GM19351 (cell line): ENCODE measurements around the gene SLC40A1.

ENCODE experiments used
- ATAC-seq: cut with Tn5 transposase; IDR thresholded peaks from one replicate; pipeline ENCODE4 v1.9.1; 2021; ENCODE audit warnings: mild to moderate bottlenecking, moderate library complexity; ENCODE audit not compliant: unreplicated experiment

The SLC40A1 gene

DNA sequence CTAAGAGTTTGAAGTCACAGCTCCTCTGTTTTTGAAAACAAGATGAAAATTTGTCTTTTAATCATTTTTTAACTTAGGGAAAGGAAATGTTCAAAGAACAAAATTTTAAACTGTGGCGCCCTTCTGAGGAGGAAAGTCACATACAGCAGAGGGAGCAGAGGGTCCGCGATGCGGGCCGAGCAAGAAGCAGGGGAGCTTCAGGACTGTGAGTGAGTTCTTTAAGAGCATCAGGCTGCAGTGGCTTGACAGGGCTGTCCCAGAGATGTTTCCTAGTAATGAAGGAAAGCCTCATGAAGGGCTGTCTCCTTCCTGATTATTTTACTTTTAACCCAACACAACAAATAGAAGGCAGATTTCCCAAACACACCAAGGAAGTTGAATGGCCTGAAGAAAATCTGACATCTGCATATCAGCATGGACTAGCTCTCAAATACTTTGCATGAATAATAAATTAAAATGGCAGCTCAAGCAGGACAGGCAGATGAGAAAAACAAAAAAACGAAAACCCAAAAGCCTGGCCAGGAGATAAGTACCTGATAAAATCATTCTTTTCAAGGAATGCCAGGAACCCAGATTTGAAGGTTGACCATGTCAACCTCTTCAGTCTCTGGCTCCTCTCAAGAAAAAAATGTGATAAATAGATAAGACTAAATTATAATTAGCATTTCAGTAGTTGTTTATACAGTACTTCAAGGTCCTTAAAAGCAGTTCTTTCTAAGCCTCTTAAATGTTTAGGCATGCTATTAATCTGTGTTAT is 60.8 kb downstream of the SLC40A1 start:
- no peak for ATAC-seq

DNA sequence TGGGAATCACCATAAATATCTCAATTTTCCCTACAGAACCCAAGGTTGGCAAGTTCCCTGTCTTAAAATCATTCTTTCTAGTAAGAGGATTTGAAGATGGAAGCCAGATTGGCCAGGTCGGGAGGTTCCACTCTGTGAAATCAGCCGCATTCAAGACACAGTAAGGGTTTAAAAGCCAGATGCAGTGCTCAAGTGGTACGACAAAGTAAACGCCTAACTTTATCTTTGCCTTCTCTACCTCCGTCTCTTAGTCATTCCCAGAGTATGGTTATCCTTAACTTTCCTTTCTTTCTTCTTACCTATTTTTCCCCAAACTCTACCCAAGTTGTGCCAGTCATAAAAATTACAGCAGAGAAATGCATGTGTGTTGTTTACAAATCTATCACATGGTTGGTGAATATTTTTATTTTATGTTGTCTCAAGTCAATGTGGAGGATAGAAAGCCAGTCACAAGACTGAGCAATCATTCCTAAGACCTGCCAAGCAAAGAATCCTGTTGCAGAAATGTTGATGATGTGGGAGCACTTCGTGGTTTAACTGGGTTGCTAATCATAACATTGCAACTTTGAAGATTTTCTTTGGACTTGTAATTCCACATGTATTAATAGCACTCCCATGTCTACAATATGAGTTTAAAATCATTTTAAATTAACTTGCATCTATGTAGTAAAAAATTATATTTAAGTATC is 62.6 kb downstream of the SLC40A1 start:
- no peak for ATAC-seq

- no peak for ATAC-seq
These were observed 64.0 kb downstream of the SLC40A1 start for GRCh38 chr2:189516546-189516945.

- ATAC-seq = no peak
These were observed 65.3 kb downstream of the SLC40A1 start for GRCh38 chr2:189515264-189515663.

DNA sequence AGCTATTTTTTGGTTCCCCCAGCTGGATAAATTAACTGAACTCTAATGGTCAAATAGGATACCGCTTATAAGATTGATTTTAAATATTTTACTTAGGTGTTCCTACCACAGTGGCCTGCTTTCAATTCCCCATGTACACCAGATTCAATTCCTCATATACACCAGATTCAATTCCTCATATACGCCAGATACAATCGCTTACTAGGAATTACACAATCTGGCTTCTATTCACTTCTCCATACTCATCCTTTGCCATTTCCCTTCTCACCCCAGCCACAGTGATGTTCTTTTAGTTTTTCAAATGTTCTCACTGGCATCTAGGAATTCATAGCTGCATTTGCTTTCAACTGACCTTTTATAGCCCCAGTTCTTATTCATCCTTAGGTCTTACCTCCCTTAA is 66.5 kb downstream of the SLC40A1 start:
- no peak for ATAC-seq

DNA sequence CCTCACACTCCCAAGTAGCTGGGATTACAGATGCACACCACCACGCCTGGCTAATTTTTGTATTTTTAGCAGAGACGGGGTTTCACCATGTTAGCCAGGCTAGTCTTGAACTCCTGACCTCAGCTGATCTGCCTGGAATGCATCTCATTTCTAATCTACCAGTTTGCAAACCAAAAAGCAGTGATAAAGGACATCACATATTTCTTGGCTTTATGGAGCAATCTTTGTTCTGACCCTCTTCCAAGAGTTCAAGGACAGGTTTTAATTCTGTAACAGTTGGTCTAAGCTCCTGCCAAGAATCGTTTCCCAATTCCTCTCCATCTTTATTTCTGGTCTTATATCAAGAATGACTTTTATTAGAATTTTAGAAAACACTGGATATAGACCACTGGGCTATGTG is 67.7 kb downstream of the SLC40A1 start:
- ATAC-seq = no peak

- ATAC-seq = no peak
These were observed 68.6 kb downstream of the SLC40A1 start for GRCh38 chr2:189511960-189512319.

DNA sequence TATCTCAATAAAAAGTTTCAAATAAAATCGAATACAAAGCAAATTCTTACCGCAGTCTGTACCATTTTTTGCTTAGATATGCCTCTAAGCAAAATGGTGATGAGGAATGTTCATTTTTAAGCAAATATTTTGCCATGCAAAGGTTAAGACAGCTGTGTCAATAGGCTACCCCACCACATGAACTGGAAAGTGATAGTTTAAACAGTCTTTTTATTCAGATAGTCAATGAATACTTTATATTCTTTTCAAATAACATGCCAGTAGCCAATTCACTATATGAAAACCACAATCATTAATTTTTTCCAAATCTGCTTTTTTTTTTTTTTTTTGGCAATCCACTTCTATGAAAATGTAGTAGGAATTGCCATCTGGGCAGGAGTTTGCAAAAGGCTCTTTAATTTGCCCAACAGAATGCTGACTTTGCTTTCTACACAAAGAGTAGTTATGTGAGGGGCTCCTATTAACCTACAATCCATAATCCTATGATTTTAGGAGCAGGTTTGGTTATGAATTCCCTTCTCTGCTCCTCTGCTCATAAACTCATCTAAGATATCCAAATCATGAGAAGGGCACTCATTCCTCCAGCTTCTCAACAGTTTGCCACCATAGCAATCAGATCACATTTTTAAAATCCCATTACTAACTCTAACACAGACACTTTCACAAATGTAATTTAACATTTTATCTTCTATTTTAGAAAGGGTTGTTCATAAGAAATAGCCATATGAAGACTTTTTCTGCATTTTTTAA is 69.2 kb downstream of the SLC40A1 start:
- no peak for ATAC-seq
